ENCODE data around the gene GRID2IP. TPM values are rescaled to one million over a fixed set of nuclear protein-coding genes. Genes with fewer than 3 reads are reported as not detected.

Gene GRID2IP
- total and polyA plus RNA-seq, 7 donors, result 0.23 to 0.39 TPM; not detected in 5

DNA sequence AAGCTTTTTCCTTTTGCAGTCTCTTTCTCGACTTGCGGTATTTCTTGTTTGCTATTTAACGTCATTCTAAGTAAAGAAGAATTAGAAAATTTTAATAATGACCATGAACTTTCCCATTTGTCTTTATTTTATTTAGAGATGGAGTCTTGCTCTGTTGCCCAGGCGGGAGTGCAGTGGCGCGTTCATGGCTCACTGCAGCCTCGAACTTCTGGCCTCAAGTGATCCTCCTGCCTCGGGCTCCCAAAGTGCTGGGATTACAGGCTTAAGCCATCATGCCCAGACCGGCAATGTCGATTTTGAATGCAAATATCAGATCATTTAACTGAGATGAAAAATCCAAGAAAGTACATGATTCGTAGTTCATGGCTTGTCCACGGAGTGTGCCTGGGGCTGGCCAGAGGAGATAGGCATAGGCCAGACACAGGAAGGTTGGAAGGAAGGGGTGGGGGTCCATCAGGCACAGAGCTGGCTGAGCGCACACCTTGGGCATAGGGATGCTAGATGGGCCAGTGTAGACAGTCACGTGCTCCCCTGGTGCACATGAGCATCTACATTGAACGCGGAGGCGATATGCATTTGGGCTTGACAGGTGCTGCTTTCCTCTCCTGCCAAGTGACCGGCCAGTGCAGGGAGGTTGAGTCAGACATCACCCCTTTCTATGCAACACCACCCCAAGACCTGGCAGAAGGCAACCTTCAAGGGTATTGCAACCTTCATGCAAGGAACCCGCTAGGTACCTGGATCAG lies 64.7 kb downstream of the GRID2IP start:
- intact Hi-C loops (cut with DNase I), result no loop called here
- TF ChIP-seq, protein P1, sequence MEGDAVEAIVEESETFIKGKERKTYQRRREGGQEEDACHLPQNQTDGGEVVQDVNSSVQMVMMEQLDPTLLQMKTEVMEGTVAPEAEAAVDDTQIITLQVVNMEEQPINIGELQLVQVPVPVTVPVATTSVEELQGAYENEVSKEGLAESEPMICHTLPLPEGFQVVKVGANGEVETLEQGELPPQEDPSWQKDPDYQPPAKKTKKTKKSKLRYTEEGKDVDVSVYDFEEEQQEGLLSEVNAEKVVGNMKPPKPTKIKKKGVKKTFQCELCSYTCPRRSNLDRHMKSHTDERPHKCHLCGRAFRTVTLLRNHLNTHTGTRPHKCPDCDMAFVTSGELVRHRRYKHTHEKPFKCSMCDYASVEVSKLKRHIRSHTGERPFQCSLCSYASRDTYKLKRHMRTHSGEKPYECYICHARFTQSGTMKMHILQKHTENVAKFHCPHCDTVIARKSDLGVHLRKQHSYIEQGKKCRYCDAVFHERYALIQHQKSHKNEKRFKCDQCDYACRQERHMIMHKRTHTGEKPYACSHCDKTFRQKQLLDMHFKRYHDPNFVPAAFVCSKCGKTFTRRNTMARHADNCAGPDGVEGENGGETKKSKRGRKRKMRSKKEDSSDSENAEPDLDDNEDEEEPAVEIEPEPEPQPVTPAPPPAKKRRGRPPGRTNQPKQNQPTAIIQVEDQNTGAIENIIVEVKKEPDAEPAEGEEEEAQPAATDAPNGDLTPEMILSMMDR (IDR thresholded peaks at IDR 0.05), result no peak
- TF ChIP-seq EP300 (IDR thresholded peaks at IDR 0.05) (no peak), POLR2A (IDR thresholded peaks at IDR 0.05) (no peak), POLR2AphosphoS5 (IDR thresholded peaks at IDR 0.05) (no peak)
- Histone ChIP-seq H3K9me3 (peaks cover 0 to 2% (median 0%) of the 10 kb centered on the region in 4 donors), H3K27ac (no peak overlapping the region), H3K27me3 (no peaks in the 10 kb centered on the region), H3K4me1 (peaks cover 0 to 23% (median 19%) of the 10 kb centered on the region in 4 donors), H3K4me3 (no peak overlapping the region), H3K36me3 (no peaks in the 10 kb centered on the region)
- DNase-seq, result no peak
- WGBS, 2 donors, result 96 to 97% methylated on average over 19 of the region's 19 CpGs

DNA sequence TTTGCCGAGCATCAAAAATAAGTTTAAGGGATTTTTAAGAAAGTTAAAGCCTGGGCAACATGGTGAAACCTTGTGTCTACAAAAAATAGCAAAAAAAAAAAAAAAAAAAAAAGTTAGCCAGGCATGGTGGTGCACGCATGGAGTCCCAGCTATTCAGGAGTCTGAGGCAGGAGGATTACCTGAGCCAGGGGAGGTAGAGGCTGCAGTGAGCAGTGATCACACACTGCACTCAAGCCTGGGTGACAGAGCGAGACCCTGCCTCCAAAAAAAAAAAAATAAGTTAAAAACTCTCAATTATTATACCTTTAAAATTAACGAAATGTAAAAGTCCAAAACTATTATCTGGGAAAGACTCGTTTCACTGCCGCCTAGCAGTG lies 68.5 kb downstream of the GRID2IP start:
- Histone ChIP-seq H3K36me3 (no peaks in the 10 kb centered on the region), H3K4me1 (peaks cover 0 to 61% (median 35%) of the 10 kb centered on the region in 4 donors), H3K9me3 (no peaks in the 10 kb centered on the region), H3K27ac (peak overlapping the region; percentile 89 to 95 (median 95)), H3K4me3 (peak overlapping the region; percentile 66 to 99 (median 88)), H3K27me3 (no peaks in the 10 kb centered on the region)
- intact Hi-C loops (cut with DNase I), result no loop called here
- WGBS, 2 donors, result 8 to 36% methylated on average over 6 of the region's 6 CpGs
- DNase-seq, result no peak
- TF ChIP-seq POLR2A (IDR thresholded peaks at IDR 0.05) (no peak), POLR2AphosphoS5 (IDR thresholded peaks at IDR 0.05) (no peak), EP300 (IDR thresholded peaks at IDR 0.05) (no peak)
- TF ChIP-seq, protein P1 (IDR thresholded peaks at IDR 0.05), result no peak

DNA sequence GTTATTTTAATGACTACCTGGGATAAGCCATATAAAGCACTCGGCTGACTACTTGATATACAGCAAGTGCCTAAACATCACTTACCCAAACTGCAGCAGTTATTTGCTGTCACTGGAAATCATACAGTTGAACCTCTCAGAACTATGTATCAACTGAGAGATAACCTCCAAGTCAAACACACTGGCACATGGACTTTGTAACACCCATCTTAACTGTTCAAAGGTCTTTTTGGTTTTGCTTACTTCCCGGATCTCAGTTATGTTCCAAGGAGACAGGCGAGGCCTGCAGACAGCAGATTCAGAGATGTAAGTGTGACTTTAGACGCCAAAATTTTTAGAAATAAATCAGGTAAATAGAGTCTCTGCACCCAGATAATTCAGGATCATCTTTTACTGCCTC lies 69.0 kb downstream of the GRID2IP start:
- TF ChIP-seq POLR2AphosphoS5 (IDR thresholded peaks at IDR 0.05), result no peak
- Histone ChIP-seq H3K9me3 (no peaks in the 10 kb centered on the region), H3K27ac (peak overlapping the region in 3 of 4 donors; percentile 95), H3K4me3 (peak overlapping the region in 1 of 4 donors; percentile 92), H3K4me1 (peaks cover 0 to 63% (median 36%) of the 10 kb centered on the region in 4 donors), H3K36me3 (no peaks in the 10 kb centered on the region), H3K27me3 (no peaks in the 10 kb centered on the region)
- WGBS, 2 donors, result 15 to 65% methylated on average over 4 of the region's 4 CpGs
- DNase-seq, result no peak
- intact Hi-C loops (cut with DNase I), result no loop called here

DNA sequence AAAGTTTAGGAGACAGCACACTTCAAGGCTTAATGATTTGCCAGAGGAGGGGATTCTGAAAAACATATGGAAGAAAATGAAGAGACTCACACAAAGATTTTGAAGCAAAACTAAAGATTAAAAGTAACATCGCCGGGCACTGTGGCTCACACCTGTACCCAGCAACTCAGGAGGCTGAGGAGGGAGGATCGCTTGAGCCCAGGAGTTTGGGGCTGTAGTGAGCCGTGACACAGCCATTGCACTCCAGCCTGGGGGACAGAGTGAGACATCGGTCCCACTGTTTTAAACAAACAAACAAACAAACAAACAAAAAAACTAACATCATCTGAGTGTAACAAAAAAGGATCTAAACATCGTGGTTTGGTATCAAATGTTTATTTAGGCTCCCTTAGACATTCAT lies 69.8 kb downstream of the GRID2IP start:
- Histone ChIP-seq H3K27me3 (no peaks in the 10 kb centered on the region), H3K4me1 (peaks cover 0 to 71% (median 40%) of the 10 kb centered on the region in 4 donors), H3K27ac (no peak overlapping the region), H3K36me3 (no peaks in the 10 kb centered on the region), H3K4me3 (no peak overlapping the region), H3K9me3 (no peaks in the 10 kb centered on the region)
- DNase-seq, result no peak
- WGBS, 2 donors, result 70 to 91% methylated on average over 6 of the region's 6 CpGs
- no peak for TF ChIP-seq POLR2AphosphoS5 (IDR thresholded peaks at IDR 0.05)
- TF ChIP-seq EP300 (IDR thresholded peaks at IDR 0.05), result no peak
- TF ChIP-seq, protein P1 (IDR thresholded peaks at IDR 0.05), result no peak
- intact Hi-C loops (cut with DNase I), result no loop called here

DNA sequence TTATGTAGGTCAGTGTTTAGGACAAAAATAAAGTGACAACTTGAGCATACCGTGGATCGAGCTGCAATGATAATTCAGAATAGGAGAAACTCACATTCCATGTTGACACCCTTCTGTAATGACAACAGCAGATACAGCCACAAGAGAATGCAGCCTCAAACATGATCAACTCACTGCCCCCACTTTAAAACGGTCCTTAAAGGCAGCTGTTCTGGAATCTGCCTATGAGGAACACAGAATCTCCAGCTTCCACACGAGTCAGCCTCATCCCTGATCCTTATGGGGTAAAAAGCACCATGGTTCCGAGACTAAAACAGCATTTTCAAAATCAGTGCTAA lies 71.0 kb downstream of the GRID2IP start:
- DNase-seq, result no peak
- no peak overlapping the region for H3K27ac ChIP-seq
- H3K27me3 ChIP-seq, result no peaks in the 10 kb centered on the region
- no peak for TF ChIP-seq POLR2AphosphoS5 (IDR thresholded peaks at IDR 0.05)
- TF ChIP-seq EP300 (IDR thresholded peaks at IDR 0.05), result no peak
- TF ChIP-seq, protein P1 (IDR thresholded peaks at IDR 0.05), result no peak
- TF ChIP-seq POLR2A (IDR thresholded peaks at IDR 0.05), result no peak
- peaks cover 0 to 79% (median 44%) of the 10 kb centered on the region in 4 donors for H3K4me1 ChIP-seq
- no peaks in the 10 kb centered on the region for H3K9me3 ChIP-seq
- H3K4me3 ChIP-seq, result no peak overlapping the region
- intact Hi-C loops (cut with DNase I), result no loop called here
- H3K36me3 ChIP-seq, result no peaks in the 10 kb centered on the region
- 68 to 77% methylated on average over 5 of the region's 5 CpGs for WGBS, 2 donors

All from sigmoid colon (tissue), 7 donors.